Measurements from ENCODE around the gene TAF1C.

- no peak for TF ChIP-seq CTCF (IDR thresholded peaks at IDR 0.05)
- TF ChIP-seq POLR2A (IDR thresholded peaks at IDR 0.05), result no peak
These were observed 25.8 kb downstream of the TAF1C start for GRCh38 chr16:84161037-84161436.

Measured in suprapubic skin (tissue), 3 donors.